ENCODE data around the gene ENPP5.

DNA sequence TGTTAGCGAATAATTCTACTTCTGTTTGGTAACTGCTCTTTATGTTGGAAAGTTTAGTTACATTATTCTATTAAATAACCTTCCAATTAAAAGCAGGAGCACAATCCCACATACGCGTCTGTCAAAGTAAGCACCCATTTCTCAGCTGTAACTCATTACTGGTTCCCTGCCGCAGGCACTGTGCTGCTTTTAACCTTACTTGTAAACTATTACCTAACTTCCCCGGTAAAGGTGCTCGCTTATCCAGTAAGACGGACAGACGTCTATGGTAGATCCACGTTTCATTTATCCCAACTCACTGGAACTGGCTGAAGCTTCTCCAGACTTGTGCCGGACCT lies 41.5 kb downstream of the ENPP5 start:
- TF ChIP-seq EZH2 (IDR thresholded peaks at IDR 0.05; ENCODE audit: borderline replicate concordance, control insufficient read depth, low read depth, low read length) (no peak), POLR2AphosphoS5 (IDR thresholded peaks at IDR 0.05; ENCODE audit: low read length) (no peak), TARDBP (IDR thresholded peaks at IDR 0.05; ENCODE audit: borderline replicate concordance) (no peak), NBN (IDR thresholded peaks at IDR 0.05) (no peak), SMARCA5 (IDR thresholded peaks at IDR 0.05) (no peak)
